GM18909 (cell line): ENCODE measurements around the gene CYB561D1.
A peak's percentile ranks its signal among the peaks of the same experiment; 100 is the strongest.
"Not testable (repeated sequence)": the region's sequence is repeated elsewhere in the genome, so short reads cannot be mapped to it uniquely, and the experiment has no call there.

Experiments
- ATAC-seq: cut with Tn5 transposase; IDR thresholded peaks from one replicate; pipeline ENCODE4 v1.9.1; 2021; ENCODE audit warnings: mild to moderate bottlenecking; ENCODE audit not compliant: unreplicated experiment, poor library complexity

The CYB561D1 gene, protein sequence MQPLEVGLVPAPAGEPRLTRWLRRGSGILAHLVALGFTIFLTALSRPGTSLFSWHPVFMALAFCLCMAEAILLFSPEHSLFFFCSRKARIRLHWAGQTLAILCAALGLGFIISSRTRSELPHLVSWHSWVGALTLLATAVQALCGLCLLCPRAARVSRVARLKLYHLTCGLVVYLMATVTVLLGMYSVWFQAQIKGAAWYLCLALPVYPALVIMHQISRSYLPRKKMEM

DNA sequence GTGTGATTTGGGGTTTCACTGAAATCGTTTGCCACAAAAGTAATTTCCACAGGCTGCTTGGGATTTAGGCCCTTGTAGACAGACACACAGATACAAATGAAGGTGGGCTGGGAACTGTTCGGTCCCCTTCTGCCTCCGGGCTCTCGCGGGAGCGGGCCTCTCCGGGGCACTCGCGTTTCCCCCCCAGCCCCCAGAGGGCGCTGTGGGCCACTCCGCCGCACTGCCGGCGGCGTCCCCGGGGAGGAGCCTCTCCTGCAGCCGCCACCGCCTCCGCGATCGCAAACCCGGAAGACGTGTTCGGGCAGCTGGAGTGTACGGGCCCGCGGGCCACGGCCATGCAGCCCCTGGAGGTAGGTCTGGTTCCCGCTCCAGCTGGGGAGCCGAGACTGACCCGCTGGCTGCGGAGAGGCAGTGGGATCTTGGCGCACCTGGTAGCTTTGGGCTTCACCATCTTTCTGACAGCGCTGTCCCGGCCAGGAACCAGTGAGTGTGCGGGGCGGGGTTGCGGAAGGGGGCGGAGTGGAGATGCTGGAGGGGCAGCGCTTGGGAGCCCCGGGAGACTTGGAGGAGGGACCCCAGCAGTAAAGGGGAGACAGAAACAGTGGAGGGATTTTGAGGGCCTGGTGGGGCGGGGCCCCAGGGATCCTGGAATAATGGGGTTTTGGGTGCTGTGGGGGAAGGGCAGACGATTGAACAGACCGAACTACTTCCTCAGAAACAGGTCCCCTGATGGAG lies at the start of gene CYB561D1:
Gene CYB561D1, plus strand, starts transcription at position 290 of the 735 bp plus-strand sequence. Its CDS starts 46 bp downstream, at position 336.
- peak; percentile 90 for ATAC-seq

DNA sequence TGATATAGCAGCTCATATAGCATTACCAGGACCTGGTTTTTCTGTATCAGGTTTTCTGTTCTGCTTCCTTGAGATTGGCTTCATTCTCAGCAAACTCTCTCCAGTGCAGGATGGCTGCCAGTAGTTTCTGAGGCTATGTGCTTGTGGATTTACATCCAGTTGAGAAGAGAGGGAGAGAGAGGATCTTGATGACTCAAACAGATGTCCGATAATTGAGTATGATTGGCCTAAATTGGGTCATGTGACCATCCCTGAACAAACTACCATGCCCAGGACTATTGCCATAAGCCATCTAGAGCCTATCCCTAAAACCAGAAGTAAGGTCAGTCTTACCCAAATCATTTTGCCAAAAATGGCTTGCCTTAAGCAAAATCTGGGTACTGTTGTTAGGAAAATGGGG lies 49.5 kb upstream of the CYB561D1 start:
- no peak for ATAC-seq

DNA sequence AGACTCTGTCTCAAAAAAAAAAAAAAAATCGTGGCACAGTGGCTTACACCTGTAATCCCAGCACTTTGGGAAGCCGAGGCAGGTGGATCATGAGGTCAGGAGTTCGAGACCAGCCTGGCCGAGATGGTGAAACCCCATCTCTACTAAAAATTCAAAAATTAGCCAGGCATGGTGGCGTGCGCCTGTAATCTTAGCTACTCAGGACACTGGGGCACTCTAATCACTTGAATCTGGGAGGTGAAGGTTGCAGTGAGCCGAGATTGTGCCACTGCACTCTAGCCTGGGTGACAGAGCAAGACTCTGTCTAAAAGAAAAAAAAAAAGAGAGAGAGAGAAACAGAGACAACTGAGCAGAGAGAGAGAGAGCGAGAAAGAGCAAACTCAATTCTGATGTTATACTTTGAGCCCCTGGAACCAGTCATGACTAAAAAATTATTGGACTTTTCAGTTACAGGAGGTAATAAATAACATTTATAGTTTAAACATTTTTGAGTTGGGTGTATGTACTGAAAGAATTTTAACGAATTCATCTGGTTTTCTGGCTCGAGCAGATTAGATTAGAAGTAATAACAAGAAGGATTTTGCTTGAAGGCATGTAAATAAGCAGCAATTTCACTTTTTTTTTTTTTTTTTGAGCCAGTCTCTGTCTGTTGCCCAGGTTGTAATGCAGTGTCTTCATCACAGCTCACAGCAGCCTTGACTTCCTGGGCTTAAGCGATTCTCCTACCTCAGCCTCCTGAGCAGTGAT lies 47.8 kb upstream of the CYB561D1 start:
- not testable (repeated sequence) for ATAC-seq

DNA sequence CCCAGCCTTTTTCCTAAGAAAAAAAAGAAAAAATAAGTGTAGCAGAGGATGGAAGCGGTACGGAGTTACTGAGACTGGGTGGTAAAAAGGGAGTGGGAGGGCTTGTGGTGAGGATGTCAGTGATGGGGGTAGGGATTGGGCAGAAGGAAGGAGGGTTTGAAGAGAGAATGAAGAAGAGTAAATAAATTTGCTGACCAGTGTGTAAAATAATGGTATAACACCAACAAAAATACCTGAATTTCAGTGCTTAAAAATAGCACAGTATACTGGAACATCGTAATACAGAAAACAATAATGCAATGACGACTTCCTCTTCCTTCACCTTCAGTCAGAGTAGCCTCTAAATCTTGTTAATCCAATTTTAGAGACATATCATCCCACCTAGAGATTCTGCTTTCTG lies 46.4 kb upstream of the CYB561D1 start:
- no peak for ATAC-seq

DNA sequence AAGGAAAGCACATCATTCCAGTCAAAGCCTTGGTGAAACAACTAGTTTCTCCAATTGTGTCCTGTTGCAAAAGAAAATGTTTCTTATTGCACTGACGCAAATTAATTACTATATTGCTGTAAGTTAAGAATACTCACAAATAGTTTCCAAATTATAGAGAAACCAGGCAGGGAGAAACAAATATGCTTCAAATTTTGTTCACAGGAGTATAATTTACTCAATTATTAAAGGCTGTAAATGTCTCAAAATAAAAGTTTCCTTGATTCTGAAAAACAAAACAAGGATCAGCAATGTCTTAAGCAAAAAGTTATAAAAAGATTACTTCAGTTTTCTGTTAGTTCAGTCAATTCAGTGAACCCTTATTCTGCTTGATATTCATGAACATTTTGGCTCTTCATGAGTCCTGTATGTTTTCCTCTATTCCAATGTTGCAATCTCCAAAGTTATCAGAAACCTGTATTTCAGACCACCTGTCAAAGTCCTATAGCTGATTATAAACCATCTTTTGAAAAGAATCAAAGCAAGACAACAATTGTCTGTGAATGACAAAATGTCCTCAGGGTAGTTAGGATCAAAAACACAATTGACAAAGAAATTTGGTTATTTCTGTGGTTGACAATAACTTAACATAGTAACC lies 39.3 kb upstream of the CYB561D1 start:
- no peak for ATAC-seq

DNA sequence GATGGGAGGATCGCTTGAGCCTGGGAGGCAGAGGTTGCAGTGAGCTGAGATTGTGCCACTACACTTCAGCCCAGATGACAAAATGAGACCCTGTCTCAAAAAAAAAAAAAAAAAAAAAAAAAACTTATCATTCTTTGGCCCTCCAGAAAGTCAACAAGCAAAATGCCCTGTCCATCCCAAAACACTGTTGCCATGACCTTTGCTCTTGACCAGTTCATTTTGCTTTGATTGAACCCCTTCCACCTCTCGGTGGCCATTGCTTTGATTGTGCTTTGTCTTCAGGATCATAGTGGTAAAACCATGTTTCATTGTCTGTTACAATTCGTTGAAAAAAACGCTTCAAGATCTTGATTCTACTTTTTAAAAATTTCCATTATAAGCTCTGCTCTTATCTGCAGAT lies 36.1 kb upstream of the CYB561D1 start:
- ATAC-seq = no peak

DNA sequence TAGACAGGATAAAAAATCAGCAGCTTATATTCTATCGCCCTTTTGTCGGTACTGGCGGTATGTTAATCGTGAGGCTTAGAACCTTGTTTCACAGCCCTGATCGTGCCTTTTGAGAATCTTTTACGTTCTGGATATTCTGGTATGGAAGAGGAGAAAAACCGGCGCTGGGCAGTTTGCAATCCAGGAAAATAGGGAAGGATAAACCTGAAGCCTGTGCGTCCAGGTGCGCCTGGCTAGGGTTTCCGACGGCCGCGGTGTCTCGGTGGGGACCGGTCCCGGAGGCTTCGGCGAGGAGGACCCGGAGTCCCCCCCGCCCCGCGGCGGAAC lies 27.8 kb upstream of the CYB561D1 start:
- no peak for ATAC-seq

DNA sequence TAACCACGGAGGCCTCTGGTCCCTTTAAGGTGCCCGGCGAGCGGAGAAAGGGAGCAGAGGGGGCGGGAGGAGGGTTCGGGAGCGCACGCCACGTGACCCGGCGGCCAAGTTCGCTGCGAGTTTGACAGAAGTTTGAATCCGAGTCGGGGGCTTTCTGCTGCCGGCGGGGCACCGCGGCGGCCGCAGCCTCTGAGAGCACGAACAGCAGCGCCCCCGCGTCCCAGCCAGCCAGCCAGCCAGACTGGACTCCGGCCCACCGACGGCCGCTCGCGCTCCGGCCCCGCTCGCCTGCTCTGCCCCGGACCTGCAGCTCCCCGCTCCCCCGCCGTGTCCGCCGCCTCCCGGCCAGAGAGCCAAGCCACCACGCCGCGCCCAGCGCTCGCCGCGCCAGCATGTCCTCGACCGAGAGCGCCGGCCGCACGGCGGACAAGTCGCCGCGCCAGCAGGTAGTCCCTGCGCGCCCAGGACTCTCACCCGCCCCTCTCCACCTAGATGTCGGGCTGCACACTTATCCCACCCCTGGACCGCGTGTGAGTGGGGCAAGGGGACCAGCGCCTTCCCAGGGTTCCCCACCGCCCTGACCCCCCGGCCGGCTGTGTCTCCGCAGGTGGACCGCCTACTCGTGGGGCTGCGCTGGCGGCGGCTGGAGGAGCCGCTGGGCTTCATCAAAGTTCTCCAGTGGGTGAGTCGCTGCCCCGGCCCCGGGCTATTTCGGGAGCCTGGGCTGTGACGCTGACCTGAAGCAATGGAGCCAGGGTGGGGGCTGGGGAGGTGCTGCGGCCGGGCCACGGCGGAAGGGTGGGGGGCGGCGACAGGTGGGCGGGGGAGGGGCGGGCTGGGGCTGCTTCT lies 27.2 kb upstream of the CYB561D1 start, which contains the start of gene SYPL2:
Gene SYPL2, plus strand, starts transcription at position 95 of the 849 bp plus-strand sequence. Its CDS starts 298 bp downstream, at position 393.
- no peak for ATAC-seq

DNA sequence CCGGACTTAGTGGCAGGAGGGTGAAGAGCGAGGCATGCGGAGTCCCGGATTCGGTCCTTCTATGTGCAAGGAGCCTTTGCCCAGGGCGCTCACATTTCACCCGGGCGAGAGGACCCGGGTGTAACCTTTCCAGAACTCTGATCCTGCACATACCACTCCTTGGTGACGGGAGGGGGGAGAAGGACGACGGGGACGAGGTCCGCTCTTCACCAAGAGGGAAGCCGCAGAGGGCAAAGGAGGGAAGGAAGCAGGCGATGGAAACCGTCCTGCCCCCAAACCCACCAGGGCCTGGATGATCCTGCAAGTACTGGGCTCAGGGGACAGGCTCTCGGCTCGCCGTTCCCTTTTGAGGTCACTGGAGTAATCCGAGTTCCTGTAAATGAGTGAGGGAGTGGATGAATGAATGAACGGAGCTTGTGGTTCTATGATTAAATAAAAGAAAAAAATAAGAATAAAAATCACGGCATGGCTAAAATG lies 26.6 kb upstream of the CYB561D1 start:
- ATAC-seq = no peak

DNA sequence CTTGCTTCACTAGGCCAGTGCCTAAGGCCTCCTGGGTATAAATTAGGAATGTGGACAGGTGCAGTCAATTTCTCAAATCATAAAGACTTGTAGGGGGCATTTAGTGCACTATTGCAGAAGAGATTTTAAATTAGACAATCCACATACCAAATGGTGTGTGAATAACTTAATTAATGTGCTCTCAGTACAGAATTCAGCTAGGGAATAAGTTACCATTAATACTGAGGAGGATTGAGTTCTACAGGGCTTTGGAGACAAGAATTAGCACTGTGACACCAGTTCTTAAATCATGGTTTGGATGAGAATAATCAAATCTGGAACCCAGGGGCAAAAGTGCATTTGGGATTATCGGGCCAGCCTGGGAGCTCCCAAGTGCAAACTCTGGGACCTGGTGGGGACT lies 25.8 kb upstream of the CYB561D1 start:
- no peak for ATAC-seq

DNA sequence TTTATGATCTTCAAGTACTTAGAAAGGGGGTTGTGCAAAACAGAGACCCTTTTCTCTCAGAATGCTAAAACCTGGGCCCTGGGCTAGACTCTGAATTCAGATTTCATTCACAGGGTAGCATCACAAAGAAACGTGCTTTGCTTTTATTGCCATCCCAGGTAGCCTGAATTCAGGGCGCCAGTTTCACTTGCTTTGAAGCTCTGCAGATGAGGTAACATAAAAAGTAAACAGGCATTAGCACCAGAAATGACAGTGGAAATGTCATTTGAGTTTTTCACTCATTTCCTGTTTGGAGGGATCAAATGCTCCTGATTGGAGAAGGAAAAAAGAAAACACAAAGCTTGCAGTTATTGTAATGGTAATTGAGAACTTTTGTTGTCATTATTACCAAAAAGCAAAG lies 25.0 kb upstream of the CYB561D1 start:
- ATAC-seq = no peak

DNA sequence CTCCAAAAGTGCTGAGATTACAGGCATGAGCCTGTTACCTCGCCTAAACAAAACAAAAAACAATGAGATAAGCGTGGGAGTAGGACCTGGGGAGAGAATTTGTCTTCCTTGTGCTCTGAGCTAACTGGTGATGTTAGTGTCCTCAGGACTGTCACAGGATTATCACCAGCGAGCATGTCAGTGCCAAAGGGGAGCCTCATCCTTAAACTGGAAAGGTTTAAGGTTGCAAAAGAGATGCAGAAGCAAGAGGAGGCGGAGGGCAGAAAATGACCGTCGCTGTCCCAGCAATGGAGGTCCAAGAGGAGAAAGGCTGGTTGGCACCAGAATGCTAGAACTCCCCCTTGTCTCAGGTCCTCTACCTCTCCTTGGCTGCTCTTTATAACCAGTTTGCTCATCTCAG lies 23.6 kb upstream of the CYB561D1 start:
- ATAC-seq = no peak

DNA sequence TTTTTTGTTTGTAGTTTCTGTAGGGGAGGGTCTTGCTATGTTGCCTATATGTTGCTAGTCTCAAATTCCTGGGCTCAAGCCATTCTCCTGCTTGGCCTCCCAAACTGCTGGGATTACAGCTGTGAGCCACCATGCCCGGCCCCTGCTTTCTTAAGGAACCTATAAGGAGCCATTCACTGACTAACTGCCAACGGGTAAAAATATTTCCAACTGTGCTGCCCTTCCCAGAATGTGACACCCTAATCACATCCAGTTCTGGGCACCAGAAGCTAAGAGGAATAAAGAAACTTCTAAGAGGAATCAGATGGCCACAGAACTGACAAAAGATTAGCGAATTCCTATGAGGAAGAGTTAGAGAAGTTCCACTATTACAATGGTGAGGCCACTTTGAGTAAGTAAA lies 21.1 kb upstream of the CYB561D1 start:
- no peak for ATAC-seq

DNA sequence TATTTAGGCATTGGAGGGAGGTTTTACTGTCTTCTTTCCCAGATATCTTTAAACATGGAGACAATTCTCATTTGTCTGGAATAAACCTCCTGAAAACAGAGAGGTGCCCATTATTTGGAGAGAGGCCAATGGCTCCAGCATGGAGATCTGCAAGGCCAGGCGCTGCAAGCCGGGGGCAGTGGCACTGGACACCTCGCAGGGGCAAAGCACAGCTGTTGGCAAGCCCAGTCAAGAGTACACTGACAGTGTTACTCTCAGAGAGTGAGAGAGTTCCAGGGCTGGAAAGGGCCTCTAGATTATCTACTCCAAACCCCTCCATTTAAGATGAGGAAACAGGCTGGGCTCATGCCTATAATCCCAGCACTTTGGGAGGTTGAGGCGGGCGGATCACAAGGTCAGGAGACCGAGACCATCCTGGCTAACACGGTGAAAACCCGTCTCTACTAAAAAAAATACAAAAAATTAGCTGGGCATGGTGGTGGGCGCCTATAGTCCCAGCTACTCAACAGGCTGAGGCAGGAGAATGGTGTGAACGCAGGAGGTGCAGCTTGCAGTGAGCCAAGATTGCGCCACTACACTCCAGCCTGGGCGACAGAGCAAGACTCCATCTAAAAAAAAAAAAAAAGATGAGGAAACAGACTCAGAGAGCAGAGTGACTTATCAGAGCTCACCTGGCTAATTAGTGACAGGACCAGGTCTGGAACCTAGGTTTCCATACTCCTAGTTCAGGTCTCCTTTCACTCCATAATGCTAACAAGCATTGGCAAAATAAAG lies 20.4 kb upstream of the CYB561D1 start:
- ATAC-seq = not testable (repeated sequence)

DNA sequence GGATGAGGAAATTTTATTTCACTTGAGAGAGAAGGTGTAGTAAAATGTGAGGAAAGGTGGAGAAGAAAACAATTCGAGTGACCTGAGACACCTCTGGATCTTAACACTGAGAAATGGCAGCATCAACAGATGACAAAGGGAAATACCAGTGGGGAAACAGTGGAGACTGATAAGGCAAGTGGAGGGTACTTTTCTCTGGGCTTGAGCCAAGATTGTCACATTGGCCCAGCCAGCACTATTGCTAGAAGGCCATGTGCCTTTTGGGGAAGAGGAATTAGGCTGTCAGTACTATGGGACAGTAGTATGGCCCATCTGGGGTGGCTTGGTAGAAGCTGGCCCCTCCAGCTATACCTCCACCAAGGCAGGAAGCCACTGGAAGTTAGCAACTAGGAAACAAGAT lies 19.2 kb upstream of the CYB561D1 start:
- no peak for ATAC-seq

DNA sequence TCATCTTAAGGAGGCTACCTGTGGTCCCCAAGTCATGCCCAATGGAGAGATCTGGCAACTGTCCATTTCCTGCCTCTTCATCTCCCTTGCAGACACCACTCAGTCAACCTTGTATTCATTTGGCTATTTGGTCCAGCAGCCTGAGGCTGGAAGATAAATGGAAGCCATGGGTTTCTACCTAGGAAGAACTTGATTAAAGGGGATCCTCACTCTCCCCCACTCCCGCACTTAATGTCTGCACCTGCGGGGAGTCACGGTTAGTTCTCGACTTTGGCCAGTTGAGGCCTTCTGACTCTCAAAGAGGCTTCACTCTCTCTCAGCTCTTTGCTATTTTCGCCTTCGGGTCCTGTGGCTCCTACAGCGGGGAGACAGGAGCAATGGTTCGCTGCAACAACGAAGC lies 18.6 kb upstream of the CYB561D1 start:
- no peak for ATAC-seq

DNA sequence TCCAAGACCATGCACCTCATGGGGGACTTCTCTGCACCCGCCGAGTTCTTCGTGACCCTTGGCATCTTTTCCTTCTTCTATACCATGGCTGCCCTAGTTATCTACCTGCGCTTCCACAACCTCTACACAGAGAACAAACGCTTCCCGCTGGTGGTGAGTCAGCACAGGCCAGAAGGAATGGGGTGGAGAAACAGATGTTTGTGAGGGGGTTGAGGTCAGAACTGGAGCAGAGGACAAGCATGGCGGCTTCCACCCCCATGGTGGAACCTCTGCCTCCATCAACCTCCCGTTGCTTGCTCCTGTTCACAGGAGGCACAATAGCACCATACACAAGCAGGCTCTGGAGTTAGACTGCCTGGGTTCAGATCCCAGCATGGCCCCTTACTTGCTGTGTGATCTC lies 17.1 kb upstream of the CYB561D1 start:
- no peak for ATAC-seq

DNA sequence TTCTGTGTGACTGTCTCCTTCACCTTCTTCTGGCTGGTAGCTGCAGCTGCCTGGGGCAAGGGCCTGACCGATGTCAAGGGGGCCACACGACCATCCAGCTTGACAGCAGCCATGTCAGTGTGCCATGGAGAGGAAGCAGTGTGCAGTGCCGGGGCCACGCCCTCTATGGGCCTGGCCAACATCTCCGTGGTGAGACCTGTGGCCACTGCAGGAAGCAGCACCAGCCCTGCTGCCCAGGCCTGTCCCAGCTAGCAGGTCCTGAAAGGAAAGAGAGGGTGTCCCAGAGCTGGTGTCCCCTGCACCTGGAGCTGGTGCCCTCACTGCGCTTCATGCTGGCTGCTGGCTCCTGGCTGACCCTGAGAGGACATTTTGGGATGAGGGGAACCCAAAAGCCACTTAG lies 16.1 kb upstream of the CYB561D1 start:
- ATAC-seq = no peak

DNA sequence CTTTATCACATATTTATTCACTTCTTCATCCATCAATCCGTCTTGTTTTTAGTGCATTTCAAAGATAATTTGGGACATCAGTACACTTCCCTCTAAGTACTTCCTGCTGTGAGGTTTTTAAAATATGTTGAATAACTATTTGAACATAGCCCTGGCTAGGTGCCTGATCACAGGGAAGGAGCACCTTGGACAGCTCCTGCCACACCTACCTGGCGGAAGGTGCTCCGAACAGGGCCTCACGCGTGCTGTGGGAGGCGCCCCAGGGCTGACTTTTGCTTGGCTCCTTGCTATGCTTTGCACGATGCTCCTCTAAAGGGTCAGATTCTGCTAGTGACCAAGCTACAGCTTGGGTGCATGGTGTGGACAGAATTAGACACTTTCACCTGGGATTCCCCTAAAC lies 15.1 kb upstream of the CYB561D1 start:
- no peak for ATAC-seq
